ENCODE results near the gene SLC2A13.
"Not testable (repeated sequence)": the region's sequence is repeated elsewhere in the genome, so short reads cannot be mapped to it uniquely, and the experiment has no call there.

The SLC2A13 gene

GRCh38 chr12:40054555-40055227, 51.2 kb downstream of the SLC2A13 start:
- Mint-ChIP-seq H3K4me3 (no peak overlapping the region), H3K27me3 (no peaks in the 10 kb centered on the region), H3K36me3 (ENCODE audit: insufficient read depth) (no peaks in the 10 kb centered on the region), H3K9me3 (no peaks in the 10 kb centered on the region), H3K4me1 (no peaks in the 10 kb centered on the region), H3K27ac (ENCODE audit: low read depth) (no peak overlapping the region)
- no peak for DNase-seq (ENCODE audit: low spot score in 2 of 2)
- ATAC-seq (replicated peaks; ENCODE audit: extremely low read depth, poor library complexity, severe bottlenecking): no peak

- no peaks in the 10 kb centered on the region for H3K36me3 Mint-ChIP-seq (ENCODE audit: insufficient read depth)
- H3K9me3 Mint-ChIP-seq: no peaks in the 10 kb centered on the region
- ATAC-seq (replicated peaks; ENCODE audit: extremely low read depth, poor library complexity, severe bottlenecking) (no peak), DNase-seq (ENCODE audit: low spot score in 2 of 2) (no peak)
- H3K27ac Mint-ChIP-seq (ENCODE audit: low read depth): no peak overlapping the region
- no peaks in the 10 kb centered on the region for H3K27me3 Mint-ChIP-seq
- H3K4me3 Mint-ChIP-seq: no peak overlapping the region
- H3K4me1 Mint-ChIP-seq: no peaks in the 10 kb centered on the region
Measured at GRCh38 chr12:40049268-40049667, 56.6 kb downstream of the SLC2A13 start.

- not testable (repeated sequence) for H3K9me3 Mint-ChIP-seq; H3K27ac Mint-ChIP-seq (ENCODE audit: low read depth); H3K36me3 Mint-ChIP-seq (ENCODE audit: insufficient read depth); DNase-seq (ENCODE audit: low spot score in 2 of 2); ATAC-seq (replicated peaks; ENCODE audit: extremely low read depth, poor library complexity, severe bottlenecking); H3K4me1 Mint-ChIP-seq; H3K4me3 Mint-ChIP-seq; H3K27me3 Mint-ChIP-seq
Measured at GRCh38 chr12:40047002-40047401, 58.9 kb downstream of the SLC2A13 start.

- Mint-ChIP-seq H3K27me3 (no peaks in the 10 kb centered on the region), H3K4me3 (no peak overlapping the region), H3K36me3 (ENCODE audit: insufficient read depth) (no peaks in the 10 kb centered on the region), H3K9me3 (no peaks in the 10 kb centered on the region), H3K4me1 (no peaks in the 10 kb centered on the region), H3K27ac (ENCODE audit: low read depth) (no peak overlapping the region)
- ATAC-seq (replicated peaks; ENCODE audit: extremely low read depth, poor library complexity, severe bottlenecking) (no peak), DNase-seq (ENCODE audit: low spot score in 2 of 2) (no peak)
Measured at GRCh38 chr12:40045656-40046055, 60.2 kb downstream of the SLC2A13 start.

- no peaks in the 10 kb centered on the region for H3K36me3 Mint-ChIP-seq (ENCODE audit: insufficient read depth)
- no peak overlapping the region for H3K27ac Mint-ChIP-seq (ENCODE audit: low read depth)
- no peaks in the 10 kb centered on the region for H3K9me3 Mint-ChIP-seq
- DNase-seq (ENCODE audit: low spot score in 2 of 2): no peak
- no peak overlapping the region for H3K4me3 Mint-ChIP-seq
- H3K27me3 Mint-ChIP-seq: no peaks in the 10 kb centered on the region
- H3K4me1 Mint-ChIP-seq: no peaks in the 10 kb centered on the region
- no peak for ATAC-seq (replicated peaks; ENCODE audit: extremely low read depth, poor library complexity, severe bottlenecking)
Measured at GRCh38 chr12:40044396-40044795, 61.5 kb downstream of the SLC2A13 start.

- Mint-ChIP-seq H3K36me3 (ENCODE audit: insufficient read depth) (no peaks in the 10 kb centered on the region), H3K27me3 (no peaks in the 10 kb centered on the region), H3K4me1 (no peaks in the 10 kb centered on the region), H3K4me3 (no peak overlapping the region), H3K9me3 (no peaks in the 10 kb centered on the region), H3K27ac (ENCODE audit: low read depth) (no peak overlapping the region)
- ATAC-seq (replicated peaks; ENCODE audit: extremely low read depth, poor library complexity, severe bottlenecking): no peak
- no peak for DNase-seq (ENCODE audit: low spot score in 2 of 2)
Measured at GRCh38 chr12:40039598-40039997, 66.3 kb downstream of the SLC2A13 start.

GRCh38 chr12:40038619-40039018, 67.3 kb downstream of the SLC2A13 start:
- DNase-seq (ENCODE audit: low spot score in 2 of 2) (no peak), ATAC-seq (replicated peaks; ENCODE audit: extremely low read depth, poor library complexity, severe bottlenecking) (no peak)
- no peak overlapping the region for H3K4me3 Mint-ChIP-seq
- no peaks in the 10 kb centered on the region for H3K4me1 Mint-ChIP-seq
- H3K27me3 Mint-ChIP-seq: no peaks in the 10 kb centered on the region
- H3K27ac Mint-ChIP-seq (ENCODE audit: low read depth): no peak overlapping the region
- H3K36me3 Mint-ChIP-seq (ENCODE audit: insufficient read depth): no peaks in the 10 kb centered on the region
- H3K9me3 Mint-ChIP-seq: no peaks in the 10 kb centered on the region

GRCh38 chr12:40034712-40035111, 71.2 kb downstream of the SLC2A13 start:
- Mint-ChIP-seq H3K27me3 (no peaks in the 10 kb centered on the region), H3K9me3 (no peaks in the 10 kb centered on the region)

GRCh38 chr12:40034156-40034555, 71.7 kb downstream of the SLC2A13 start:
- Mint-ChIP-seq H3K36me3 (ENCODE audit: insufficient read depth) (no peaks in the 10 kb centered on the region), H3K9me3 (no peaks in the 10 kb centered on the region), H3K27me3 (no peaks in the 10 kb centered on the region), H3K27ac (ENCODE audit: low read depth) (no peak overlapping the region), H3K4me3 (no peak overlapping the region), H3K4me1 (no peaks in the 10 kb centered on the region)
- DNase-seq (ENCODE audit: low spot score in 2 of 2) (no peak), ATAC-seq (replicated peaks; ENCODE audit: extremely low read depth, poor library complexity, severe bottlenecking) (no peak)

More at GRCh38 chr12:40034712-40035111, 71.2 kb downstream of the SLC2A13 start:
- no peaks in the 10 kb centered on the region for H3K36me3 Mint-ChIP-seq (ENCODE audit: insufficient read depth)
- ATAC-seq (replicated peaks; ENCODE audit: extremely low read depth, poor library complexity, severe bottlenecking) (no peak), DNase-seq (ENCODE audit: low spot score in 2 of 2) (no peak)
- H3K4me1 Mint-ChIP-seq: no peaks in the 10 kb centered on the region
- H3K27ac Mint-ChIP-seq (ENCODE audit: low read depth): no peak overlapping the region
- no peak overlapping the region for H3K4me3 Mint-ChIP-seq

- Mint-ChIP-seq H3K9me3 (no peaks in the 10 kb centered on the region), H3K4me1 (no peaks in the 10 kb centered on the region), H3K27ac (ENCODE audit: low read depth) (no peak overlapping the region), H3K36me3 (ENCODE audit: insufficient read depth) (peaks cover 2% of the 10 kb centered on the region), H3K27me3 (no peaks in the 10 kb centered on the region), H3K4me3 (no peak overlapping the region)
- DNase-seq (ENCODE audit: low spot score in 2 of 2): no peak
- no peak for ATAC-seq (replicated peaks; ENCODE audit: extremely low read depth, poor library complexity, severe bottlenecking)
Measured at GRCh38 chr12:40033242-40033630, 72.6 kb downstream of the SLC2A13 start.

GRCh38 chr12:40032433-40033241, 73.2 kb downstream of the SLC2A13 start:
- no peaks in the 10 kb centered on the region for H3K9me3 Mint-ChIP-seq
- H3K27ac Mint-ChIP-seq (ENCODE audit: low read depth): no peak overlapping the region
- DNase-seq (ENCODE audit: low spot score in 2 of 2): no peak
- ATAC-seq (replicated peaks; ENCODE audit: extremely low read depth, poor library complexity, severe bottlenecking): no peak
- no peaks in the 10 kb centered on the region for H3K27me3 Mint-ChIP-seq
- H3K4me3 Mint-ChIP-seq: no peak overlapping the region
- no peaks in the 10 kb centered on the region for H3K4me1 Mint-ChIP-seq
- H3K36me3 Mint-ChIP-seq (ENCODE audit: insufficient read depth): peaks cover 3% of the 10 kb centered on the region

- Mint-ChIP-seq H3K9me3 (no peaks in the 10 kb centered on the region), H3K27me3 (no peaks in the 10 kb centered on the region), H3K27ac (ENCODE audit: low read depth) (no peak overlapping the region), H3K36me3 (ENCODE audit: insufficient read depth) (peaks cover 3% of the 10 kb centered on the region), H3K4me1 (no peaks in the 10 kb centered on the region), H3K4me3 (no peak overlapping the region)
- ATAC-seq (replicated peaks; ENCODE audit: extremely low read depth, poor library complexity, severe bottlenecking) (no peak), DNase-seq (ENCODE audit: low spot score in 2 of 2) (no peak)
Measured at GRCh38 chr12:40031965-40032364, 73.9 kb downstream of the SLC2A13 start.

- not testable (repeated sequence) for H3K27me3 Mint-ChIP-seq; H3K4me3 Mint-ChIP-seq; H3K27ac Mint-ChIP-seq (ENCODE audit: low read depth); H3K4me1 Mint-ChIP-seq; H3K36me3 Mint-ChIP-seq (ENCODE audit: insufficient read depth); DNase-seq (ENCODE audit: low spot score in 2 of 2); ATAC-seq (replicated peaks; ENCODE audit: extremely low read depth, poor library complexity, severe bottlenecking); H3K9me3 Mint-ChIP-seq
Measured at GRCh38 chr12:40030970-40031369, 74.9 kb downstream of the SLC2A13 start.

Data from central memory CD8-positive, alpha-beta T cell (primary cell).